GM19025 (cell line): ENCODE data around the gene MOCOS.
"Not testable (repeated sequence)": the region's sequence is repeated elsewhere in the genome, so short reads cannot be mapped to it uniquely, and the experiment has no call there.

Source experiments
- ATAC-seq: cut with Tn5 transposase; IDR thresholded peaks from one replicate; pipeline ENCODE4 v1.9.1; 2021; ENCODE audit warnings: mild to moderate bottlenecking, low read depth, moderate library complexity; ENCODE audit not compliant: unreplicated experiment

Gene MOCOS

DNA sequence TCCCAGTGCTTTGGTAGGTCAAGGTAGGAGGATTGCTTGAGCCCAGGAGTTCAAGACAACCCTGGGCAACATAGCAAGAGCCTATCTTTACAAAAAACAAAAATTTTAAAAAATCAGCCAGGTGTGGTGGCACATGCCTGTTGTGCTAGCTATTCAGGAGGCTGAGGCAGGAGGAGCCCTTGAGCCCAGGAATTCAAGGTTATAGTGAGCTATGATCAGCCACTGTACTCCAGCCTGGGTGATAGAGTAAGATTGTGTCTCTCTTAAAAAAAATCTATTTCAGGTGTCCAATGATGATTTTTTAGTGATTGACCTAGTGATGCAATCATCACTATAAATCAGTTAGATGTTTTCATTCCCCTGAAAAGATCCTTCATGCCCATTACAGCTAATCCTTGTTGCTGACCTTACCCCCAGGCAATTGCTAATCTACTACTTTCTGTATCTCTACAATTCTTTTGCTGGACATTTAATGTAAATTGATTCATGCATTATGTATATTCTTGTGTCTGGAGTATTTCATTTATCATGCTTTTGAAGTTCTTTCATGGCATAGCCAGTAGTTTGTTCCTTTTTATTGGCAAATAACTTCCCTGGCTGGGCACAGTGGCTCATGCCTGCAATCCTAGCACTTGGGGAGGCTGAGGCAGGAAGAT is 10.3 kb downstream of the MOCOS start:
- no peak for ATAC-seq

DNA sequence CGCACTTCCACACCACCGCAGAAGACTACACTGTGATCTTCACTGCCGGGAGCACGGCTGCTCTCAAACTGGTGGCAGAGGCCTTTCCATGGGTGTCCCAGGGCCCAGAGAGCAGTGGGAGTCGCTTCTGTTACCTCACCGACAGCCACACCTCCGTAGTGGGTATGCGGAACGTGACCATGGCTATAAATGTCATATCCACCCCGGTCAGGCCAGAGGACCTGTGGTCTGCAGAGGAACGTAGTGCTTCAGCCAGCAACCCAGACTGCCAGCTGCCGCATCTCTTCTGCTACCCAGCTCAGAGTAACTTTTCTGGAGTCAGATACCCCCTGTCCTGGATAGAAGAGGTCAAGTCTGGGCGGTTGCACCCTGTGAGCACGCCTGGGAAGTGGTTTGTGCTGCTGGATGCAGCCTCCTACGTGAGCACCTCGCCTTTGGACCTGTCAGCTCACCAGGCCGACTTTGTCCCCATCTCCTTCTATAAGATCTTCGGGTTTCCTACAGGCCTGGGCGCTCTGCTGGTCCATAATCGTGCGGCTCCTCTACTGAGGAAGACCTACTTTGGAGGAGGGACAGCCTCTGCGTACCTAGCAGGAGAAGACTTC is 12.5 kb downstream of the MOCOS start:
- no peak for ATAC-seq

DNA sequence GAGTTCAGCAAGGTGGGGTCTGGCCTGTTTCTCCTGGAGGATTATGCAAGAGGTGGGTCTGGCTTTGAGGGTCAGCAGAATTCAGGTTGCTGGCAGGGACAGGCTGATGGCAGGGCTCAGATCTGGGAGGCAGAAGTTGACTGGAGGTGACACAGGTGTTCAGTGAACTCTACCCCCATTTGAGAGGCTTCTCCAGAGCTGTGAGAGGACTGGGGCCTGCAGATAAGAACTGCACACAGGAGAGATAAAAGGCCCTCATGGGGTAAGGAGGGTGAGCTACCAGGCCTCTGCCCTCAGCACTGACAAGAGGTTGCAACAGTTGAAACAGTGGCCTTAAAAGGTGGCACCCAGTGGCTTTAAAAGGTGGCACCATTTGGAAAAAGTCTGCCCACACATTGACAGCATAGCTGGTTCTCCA is 13.1 kb downstream of the MOCOS start:
- no peak for ATAC-seq

DNA sequence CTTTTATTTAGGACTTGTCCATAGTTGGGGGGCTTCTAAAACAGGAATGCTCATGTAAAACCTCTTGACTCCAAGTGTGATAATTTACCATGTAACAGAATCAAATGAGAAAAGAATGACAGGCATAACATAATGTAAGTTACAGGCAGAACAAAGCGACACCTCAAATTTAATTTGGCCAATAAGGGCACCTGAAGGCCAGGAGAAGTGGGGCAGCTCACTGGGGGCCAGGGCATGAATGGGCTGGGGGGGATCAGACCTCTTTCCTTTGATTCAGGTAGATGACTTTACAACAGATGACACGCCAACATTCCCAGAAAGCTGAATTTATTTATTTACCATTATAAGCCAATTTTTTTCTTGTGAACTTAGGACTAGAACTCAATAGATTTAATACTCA is 14.5 kb downstream of the MOCOS start:
- no peak for ATAC-seq

DNA sequence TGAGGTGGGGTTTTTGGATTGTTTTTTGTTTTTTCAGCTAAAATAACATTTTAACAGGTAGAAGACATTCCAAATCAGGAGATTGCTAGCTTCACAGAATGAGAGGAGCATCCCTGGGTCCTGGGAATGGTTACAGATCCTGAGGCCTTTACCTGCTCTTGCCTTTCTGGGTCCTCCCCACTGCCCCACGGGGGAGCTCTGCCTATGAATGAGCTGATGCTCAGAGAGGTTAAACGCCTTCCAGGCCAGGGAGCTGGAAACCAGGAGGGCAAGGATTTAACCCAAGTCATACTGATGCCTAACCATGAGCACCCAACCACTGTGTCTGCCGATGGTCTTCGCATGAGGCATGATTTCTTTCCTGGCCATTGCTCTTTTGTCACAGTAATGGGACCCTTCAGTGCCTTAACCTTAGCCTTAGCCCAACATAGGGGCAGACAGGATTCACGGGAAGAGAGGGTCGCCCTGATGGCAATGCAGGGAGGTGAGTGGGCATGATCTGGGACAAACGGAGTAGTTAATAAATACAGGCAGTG is 16.1 kb downstream of the MOCOS start:
- ATAC-seq, result no peak

DNA sequence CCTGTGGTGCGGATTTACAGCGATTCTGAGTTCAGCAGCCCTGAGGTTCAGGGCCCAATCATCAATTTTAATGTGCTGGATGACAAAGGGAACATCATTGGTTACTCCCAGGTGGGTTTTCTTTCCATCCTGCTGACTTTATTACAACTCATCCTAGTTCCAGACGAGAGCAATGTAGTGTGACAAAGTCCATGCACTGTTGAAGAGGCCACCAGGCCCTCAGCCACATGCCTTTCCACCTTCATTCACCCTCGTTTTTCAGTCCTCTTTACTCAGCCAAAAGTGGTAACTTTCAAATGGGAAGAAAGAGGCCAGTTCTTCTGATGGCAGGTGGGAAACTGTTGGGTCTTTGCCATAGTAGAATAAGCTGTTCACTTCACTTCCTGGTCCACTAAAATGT is 17.9 kb downstream of the MOCOS start:
- ATAC-seq, result no peak

GRCh38 chr18:36207303-36207702 is 20.0 kb downstream of the MOCOS start:
- no peak for ATAC-seq

DNA sequence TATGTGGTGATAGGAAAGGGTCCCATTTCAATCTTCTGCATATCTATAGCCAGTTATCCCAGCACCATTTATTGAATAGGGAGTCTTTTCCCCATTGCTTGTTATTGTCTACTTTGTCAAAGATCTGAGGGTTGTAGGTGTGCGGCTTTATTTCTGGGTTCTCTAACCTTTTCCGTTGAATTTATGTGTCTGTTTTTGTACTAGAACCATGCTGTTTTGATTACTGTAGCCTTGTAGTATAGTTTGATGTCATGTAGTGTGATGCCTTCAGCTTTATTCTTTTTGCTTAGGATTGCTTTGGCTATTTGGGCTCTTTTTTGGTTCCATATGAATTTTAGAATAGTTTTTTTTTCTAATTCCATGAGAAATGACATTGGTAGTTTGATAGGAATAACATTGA is 20.7 kb downstream of the MOCOS start:
- not testable (repeated sequence) for ATAC-seq

- no peak for ATAC-seq
Observed at GRCh38 chr18:36211612-36212065, 24.3 kb downstream of the MOCOS start.

GRCh38 chr18:36212301-36213171 is 25.2 kb downstream of the MOCOS start:
- no peak for ATAC-seq

DNA sequence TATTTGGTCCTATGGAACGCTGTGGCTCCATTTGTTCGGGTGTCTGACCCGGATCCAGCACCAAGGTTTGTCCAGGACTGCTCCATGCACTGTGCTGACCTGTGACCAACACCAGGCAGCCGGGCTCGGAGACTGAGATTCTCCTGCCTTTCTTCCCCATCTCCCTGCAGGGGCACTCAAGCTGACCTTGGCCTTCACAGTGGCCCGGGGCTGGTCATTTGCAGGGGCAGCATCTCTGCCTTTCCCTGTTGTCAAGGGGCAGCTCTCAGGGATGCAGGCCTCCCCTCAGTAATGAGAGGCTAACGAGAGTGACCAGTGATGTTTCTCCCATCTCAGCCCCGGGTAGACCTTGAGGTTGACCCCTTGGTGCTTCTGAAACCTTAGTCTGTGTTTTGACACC is 27.5 kb downstream of the MOCOS start:
- ATAC-seq, result no peak

DNA sequence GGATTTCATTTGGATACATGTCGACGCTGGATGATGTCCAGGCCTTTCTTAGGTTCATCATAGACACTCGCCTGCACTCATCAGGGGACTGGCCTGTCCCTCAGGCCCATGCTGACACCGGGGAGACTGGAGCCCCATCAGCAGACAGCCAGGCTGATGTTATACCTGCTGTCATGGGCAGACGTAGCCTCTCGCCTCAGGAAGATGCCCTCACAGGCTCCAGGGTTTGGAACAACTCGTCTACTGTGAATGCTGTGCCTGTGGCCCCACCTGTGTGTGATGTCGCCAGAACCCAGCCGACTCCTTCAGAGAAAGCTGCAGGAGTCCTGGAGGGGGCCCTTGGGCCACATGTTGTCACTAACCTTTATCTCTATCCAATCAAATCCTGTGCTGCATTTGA is 28.3 kb downstream of the MOCOS start:
- no peak for ATAC-seq

- no peak for ATAC-seq
Observed at GRCh38 chr18:36217348-36217747, 30.1 kb downstream of the MOCOS start.

GRCh38 chr18:36229188-36229587 is 41.9 kb downstream of the MOCOS start:
- ATAC-seq, result no peak

GRCh38 chr18:36240510-36240909 is 53.2 kb downstream of the MOCOS start:
- ATAC-seq, result not testable (repeated sequence)

GRCh38 chr18:36241831-36242230 is 54.5 kb downstream of the MOCOS start:
- ATAC-seq, result no peak

DNA sequence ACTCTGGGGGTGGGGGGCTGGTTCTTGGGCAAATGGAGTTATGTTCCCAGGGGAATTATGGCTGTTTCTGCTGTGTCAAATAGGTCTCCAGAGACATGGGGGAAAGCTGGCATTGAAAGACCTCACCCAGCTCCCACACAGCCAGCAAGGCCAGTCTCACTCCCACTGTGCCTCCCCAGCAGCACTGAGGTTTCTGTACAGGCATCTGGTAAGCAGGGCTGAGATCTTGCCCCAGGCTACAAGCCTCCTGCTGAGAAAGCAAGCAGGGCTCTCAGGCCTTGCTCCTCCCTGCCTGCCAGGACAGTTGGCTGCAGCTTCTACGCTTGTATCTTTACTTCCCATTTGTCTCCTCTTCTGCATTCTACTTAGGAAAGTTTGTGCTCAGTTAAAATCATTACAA is 59.7 kb downstream of the MOCOS start:
- no peak for ATAC-seq

GRCh38 chr18:36249392-36249791 is 62.1 kb downstream of the MOCOS start:
- no peak for ATAC-seq

DNA sequence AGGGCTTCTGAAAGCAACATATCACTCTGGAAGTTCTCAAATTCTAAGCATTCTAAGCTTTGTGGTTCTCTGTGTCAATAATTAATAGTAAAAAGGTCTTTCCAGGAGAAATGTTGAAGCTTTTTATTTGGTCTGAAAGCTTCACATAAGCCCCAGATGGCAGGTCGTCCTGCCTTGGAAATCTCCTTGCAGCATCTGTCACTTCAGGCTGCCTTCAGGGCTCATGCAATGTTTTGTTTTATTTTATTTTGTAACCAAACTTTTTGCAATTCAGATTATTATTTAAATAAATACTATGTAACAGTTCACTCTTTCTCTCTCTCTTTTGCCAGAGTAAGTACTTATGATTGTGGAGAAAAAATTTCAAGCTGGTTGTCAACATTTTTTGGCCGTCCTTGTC is 63.5 kb downstream of the MOCOS start:
- ATAC-seq, result no peak

- ATAC-seq, result no peak
Observed at GRCh38 chr18:36255072-36255698, 67.9 kb downstream of the MOCOS start.

DNA sequence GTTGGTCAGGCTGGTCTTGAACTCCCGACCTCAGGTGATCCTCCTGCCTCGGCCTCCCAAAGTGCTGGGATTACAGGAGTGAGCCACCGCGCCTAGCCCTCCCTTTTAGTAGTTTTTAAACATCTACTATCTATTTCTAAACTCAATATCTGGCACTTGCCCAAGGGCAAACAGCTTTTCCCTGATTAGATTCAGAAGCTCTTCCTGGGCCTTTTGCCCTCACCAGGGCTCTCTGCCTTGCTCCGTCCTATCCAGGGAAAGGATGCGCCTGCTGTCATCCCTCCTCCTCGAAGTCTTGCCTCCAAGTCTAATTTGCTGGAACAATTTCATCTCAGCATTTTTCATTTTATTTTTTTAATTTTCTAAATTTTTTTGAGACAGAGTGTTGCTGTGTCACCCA is 68.8 kb downstream of the MOCOS start:
- no peak for ATAC-seq
